ENCODE measurements around the gene MUC5AC.

MUC5AC gene

DNA sequence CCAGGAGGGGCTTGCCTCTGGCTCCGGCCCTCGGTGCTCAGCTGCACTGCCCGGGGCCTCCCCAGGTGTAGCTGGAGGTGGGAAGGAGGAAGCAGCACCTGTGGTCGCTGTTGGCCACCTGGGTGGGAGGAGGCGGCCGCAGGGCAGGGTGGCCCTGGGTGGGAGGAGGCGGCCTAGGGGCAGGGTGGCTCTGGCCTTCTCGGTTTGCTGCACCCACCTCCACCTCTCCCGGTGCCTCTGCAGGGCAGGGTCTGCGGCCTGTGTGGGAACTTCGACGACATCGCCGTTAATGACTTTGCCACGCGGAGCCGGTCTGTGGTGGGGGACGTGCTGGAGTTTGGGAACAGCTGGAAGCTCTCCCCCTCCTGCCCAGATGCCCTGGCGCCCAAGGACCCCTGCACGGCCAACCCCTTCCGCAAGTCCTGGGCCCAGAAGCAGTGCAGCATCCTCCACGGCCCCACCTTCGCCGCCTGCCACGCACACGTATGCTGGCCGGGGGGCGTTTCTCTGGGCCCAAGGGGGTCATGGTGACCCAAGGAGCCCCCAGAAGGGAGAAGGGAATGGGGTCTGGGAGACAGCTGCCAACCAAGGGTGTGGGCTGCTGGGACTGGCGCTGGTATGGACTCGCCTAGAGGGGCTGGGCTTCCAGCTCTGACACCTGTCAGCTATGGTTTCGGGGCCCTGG lies 20.6 kb downstream of the MUC5AC start:
- no peak for DNase-seq (ENCODE audit: low read depth, low spot score)
- TF ChIP-seq, protein P1, sequence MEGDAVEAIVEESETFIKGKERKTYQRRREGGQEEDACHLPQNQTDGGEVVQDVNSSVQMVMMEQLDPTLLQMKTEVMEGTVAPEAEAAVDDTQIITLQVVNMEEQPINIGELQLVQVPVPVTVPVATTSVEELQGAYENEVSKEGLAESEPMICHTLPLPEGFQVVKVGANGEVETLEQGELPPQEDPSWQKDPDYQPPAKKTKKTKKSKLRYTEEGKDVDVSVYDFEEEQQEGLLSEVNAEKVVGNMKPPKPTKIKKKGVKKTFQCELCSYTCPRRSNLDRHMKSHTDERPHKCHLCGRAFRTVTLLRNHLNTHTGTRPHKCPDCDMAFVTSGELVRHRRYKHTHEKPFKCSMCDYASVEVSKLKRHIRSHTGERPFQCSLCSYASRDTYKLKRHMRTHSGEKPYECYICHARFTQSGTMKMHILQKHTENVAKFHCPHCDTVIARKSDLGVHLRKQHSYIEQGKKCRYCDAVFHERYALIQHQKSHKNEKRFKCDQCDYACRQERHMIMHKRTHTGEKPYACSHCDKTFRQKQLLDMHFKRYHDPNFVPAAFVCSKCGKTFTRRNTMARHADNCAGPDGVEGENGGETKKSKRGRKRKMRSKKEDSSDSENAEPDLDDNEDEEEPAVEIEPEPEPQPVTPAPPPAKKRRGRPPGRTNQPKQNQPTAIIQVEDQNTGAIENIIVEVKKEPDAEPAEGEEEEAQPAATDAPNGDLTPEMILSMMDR (IDR thresholded peaks at IDR 0.05; ENCODE audit: low read depth, low read length) = no peak
- no peak overlapping the region for H3K4me3 ChIP-seq (ENCODE audit: low read depth, low read length)
- in situ Hi-C loops (cut with HindIII; ENCODE audit: low sequenced_read_pairs) = no loop called here

DNA sequence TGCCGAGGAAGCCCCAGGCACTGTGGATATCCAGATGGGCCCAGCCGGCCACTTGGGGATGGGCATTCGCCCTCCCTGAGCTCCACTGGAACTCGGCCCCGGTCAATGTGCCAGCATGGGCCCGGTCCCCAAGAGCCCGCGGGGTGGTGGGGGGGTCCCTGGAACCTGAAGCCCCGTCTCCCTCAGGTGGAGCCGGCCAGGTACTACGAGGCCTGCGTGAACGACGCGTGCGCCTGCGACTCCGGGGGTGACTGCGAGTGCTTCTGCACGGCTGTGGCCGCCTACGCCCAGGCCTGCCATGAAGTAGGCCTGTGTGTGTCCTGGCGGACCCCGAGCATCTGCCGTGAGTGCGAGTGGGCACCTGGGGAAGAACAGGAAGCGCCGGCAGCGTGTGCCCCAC lies 21.2 kb downstream of the MUC5AC start:
- no peak for DNase-seq (ENCODE audit: low read depth, low spot score)
- in situ Hi-C loops (cut with HindIII; ENCODE audit: low sequenced_read_pairs) = no loop called here
- TF ChIP-seq, protein P1 (IDR thresholded peaks at IDR 0.05; ENCODE audit: low read depth, low read length) = no peak

DNA sequence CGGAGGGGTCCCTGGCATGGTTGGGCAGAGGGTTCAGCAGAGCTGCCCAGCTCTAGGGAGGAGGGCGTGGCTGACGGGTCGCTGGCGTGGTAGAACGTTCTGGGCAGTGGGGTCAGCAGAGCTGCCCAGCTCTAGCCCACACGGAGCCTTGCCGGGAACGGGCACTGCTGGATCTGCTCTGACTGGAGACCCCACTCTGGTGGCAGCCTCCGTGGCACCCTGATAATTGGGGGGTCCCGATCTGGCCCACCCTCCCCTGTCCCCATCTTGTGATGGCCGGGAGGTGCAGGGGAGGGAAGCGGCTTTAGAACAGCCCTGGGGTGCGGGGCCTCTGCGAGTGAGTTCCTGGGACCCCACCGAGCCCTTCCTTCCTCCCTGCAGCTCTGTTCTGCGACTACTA lies 21.9 kb downstream of the MUC5AC start:
- no peak overlapping the region for H3K4me3 ChIP-seq (ENCODE audit: low read depth, low read length)
- DNase-seq (ENCODE audit: low read depth, low spot score) = no peak
- in situ Hi-C loops (cut with HindIII; ENCODE audit: low sequenced_read_pairs) = no loop called here
- TF ChIP-seq, protein P1 (IDR thresholded peaks at IDR 0.05; ENCODE audit: low read depth, low read length) = no peak

More for the DNA sequence above, 21.2 kb downstream of the MUC5AC start:
- no peak overlapping the region for H3K4me3 ChIP-seq (ENCODE audit: low read depth, low read length)

DNA sequence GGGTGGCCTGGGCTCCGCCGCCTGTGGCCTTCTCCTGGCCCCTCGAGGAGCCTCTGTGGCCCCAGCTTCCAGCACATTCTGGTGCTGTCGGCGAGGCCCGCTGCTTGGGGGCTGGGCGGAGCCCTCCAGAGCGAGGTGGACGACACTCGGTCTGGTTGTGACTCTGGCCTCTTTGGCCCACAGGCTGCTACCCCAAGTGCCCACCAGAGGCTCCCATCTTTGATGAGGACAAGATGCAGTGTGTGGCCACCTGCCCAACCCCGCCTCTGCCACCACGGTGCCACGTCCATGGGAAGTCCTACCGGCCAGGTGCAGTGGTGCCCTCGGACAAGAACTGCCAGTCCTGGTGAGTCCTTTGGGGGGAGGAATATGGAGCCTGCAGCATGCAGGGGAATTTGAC lies 22.4 kb downstream of the MUC5AC start:
- in situ Hi-C loops (cut with HindIII; ENCODE audit: low sequenced_read_pairs) = no loop called here
- DNase-seq (ENCODE audit: low read depth, low spot score) = no peak
- H3K4me3 ChIP-seq (ENCODE audit: low read depth, low read length) = no peak overlapping the region
- TF ChIP-seq, protein P1 (IDR thresholded peaks at IDR 0.05; ENCODE audit: low read depth, low read length) = no peak

DNA sequence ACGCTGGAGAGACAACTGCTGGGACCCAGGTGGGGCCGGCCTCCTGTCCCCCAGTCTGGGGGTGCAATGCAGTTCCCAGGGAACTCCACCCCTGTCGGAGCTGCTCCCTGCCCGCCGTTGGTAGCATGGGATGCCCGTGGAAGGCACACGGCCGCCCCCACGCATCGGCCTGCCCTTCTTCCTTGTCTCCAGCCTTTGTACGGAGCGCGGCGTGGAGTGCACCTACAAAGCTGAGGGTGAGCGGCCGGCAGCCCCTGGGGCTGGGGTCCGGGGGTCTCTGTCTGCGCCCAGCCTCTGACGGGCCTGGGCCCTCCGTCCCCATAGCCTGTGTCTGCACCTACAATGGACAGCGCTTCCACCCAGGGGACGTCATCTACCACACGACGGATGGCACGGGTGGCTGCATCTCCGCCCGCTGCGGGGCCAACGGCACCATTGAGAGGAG lies 23.2 kb downstream of the MUC5AC start:
- in situ Hi-C loops (cut with HindIII; ENCODE audit: low sequenced_read_pairs) = no loop called here
- DNase-seq (ENCODE audit: low read depth, low spot score) = no peak
- no peak overlapping the region for H3K4me3 ChIP-seq (ENCODE audit: low read depth, low read length)
- TF ChIP-seq, protein P1 (IDR thresholded peaks at IDR 0.05; ENCODE audit: low read depth, low read length) = no peak

DNA sequence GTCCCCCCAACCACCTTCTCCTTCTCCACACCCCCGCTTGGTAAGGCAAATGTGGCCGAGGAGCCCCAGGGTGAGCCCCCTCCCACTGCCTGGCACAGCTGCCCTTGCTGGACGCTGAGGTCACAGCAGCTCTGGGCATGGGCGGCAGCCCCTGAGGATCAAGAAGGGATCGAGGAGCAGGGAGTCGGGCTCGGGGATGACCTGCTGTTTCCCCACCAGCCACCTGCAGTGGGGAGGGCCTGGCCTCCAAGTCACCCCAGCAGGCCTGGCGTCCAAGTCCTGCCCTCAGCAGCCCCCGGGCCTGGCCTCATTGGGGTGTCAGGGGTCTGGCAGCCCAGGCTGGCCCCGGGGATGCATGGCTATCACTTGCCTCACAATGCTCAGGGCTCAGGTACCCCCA lies 23.7 kb downstream of the MUC5AC start:
- DNase-seq (ENCODE audit: low read depth, low spot score) = no peak
- TF ChIP-seq, protein P1 (IDR thresholded peaks at IDR 0.05; ENCODE audit: low read depth, low read length) = no peak
- H3K4me3 ChIP-seq (ENCODE audit: low read depth, low read length) = no peak overlapping the region
- in situ Hi-C loops (cut with HindIII; ENCODE audit: low sequenced_read_pairs) = no loop called here

Measured in astrocyte of the spinal cord (primary cell).